Esophagus muscularis mucosa (tissue), 3 donors: Measurements from ENCODE around the gene RAB1A.

ENCODE experiments used
- CTCF ChIP-seq, 3 experiments: fragments of 200-600 bp in 2 of 3; fragments of 450-650 bp in 1 of 3; sonication (generic) in 2 of 3; IDR thresholded peaks; one replicate each; pipeline ENCODE4 v1.5.1; 2017 to 2019; ENCODE audit warnings: antibody characterized with exemption in 3 of 3, mild to moderate bottlenecking in 2 of 3, moderate library complexity in 1 of 3
- POLR2A ChIP-seq: fragments of 450-650 bp; IDR thresholded peaks from one replicate; pipeline ENCODE4 v1.6.1; 2017; ENCODE audit warnings: antibody characterized with exemption, moderate library complexity, mild to moderate bottlenecking, low read depth

DNA sequence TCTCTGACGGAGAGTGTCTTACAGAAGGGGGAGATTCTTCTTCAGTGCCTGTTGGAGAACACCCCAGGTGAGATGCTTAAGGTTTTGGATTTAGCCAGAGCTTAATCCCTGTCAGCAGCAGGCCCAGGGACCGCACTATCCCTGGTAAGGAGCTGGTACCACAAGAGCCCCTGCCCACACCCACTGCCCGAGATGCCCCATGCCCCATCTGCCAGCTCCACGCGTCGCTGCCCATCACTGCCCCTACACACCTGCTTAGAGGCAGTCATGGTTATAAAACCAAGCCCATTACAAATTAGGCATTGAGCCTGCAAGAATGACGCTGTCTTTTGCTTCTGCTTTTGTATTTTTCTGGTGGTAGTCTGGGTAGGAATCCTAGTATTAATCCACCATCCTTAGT is 52.0 kb downstream of the RAB1A start:
- TF ChIP-seq POLR2A (no peak), CTCF (IDR thresholded peaks at IDR 0.05) (no peak)
